Left cardiac atrium (tissue), 4 donors: Measurements from ENCODE around the gene SCYL2. TPM values are rescaled to one million over a fixed set of nuclear protein-coding genes. Genes with fewer than 3 reads are reported as not detected.
A peak's percentile ranks its signal among the peaks of the same experiment; 100 is the strongest.
"Not testable (repeated sequence)": the region's sequence is repeated elsewhere in the genome, so short reads cannot be mapped to it uniquely, and the experiment has no call there.

ENCODE experiments used
- ATAC-seq, 2 donors: fragments of 200-7000 bp; cut with Tn5 transposase; one replicate each; pipeline ENCODE4 v1.9.1; 2020; ENCODE audit warnings: mild to moderate bottlenecking in 2 of 2, moderate library complexity in 2 of 2
- DNase-seq: peaks from one replicate; pipeline ENCODE4 v3.0.0-alpha.2; 2020
- intact Hi-C, 2 donors: fragments of 100-400 bp; cut with DNase I; formaldehyde crosslinking; loops; one replicate each; pipeline versions ENCODE4 v1.14.1 to v1.15.1; 2022 to 2023
- total RNA-seq, 2 donors: library from RNA; stranded (reverse); fragmentation: NEBNext Ultra II Directional; extraction: Animal tissue kit (Norgen Biotek cat#: 25700); gene quantifications; one replicate each; pipeline ENCODE4 v1.2.1, GENCODE V29; 2021
- donor health status: DM: no; HTN: yes; CAD: no.
- donor health status: DM: no; HTN: yes; CAD: no; lungs with severe emphysema.
- donor health status: DM: yes; HTN: yes; CAD: no.
- donor health status: Dilated cardiomyopathy.

Gene SCYL2
- total RNA-seq, 2 donors from 2014 or later: 25.4 to 30.3 TPM

DNA sequence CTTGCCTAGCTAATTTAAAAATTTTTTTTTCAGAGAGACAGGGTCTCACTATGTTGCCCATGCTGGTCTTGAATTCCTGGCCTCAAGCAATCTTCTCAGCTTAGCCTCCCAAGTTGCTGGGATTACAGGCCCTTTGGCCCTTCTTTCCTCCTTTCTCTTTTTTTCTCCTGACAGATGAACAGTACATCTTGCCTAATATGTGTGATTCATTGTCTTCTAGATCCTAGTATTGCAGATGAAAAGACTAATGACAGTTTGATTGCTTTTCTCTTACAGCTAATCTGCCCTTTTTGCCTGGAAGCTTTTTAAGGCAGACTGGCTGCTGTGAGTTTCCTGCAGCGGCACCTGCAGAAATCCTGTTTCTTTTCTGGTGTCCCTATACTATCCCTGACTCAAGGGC, 12.1 kb upstream of the SCYL2 start:
- ATAC-seq (no peak), DNase-seq (no peak)
- intact Hi-C loops: no loop called here

- intact Hi-C loops: no loop called here
- DNase-seq (no peak), ATAC-seq (no peak)
These were observed 8.8 kb upstream of the SCYL2 start for GRCh38 chr12:100258127-100258526.

DNA sequence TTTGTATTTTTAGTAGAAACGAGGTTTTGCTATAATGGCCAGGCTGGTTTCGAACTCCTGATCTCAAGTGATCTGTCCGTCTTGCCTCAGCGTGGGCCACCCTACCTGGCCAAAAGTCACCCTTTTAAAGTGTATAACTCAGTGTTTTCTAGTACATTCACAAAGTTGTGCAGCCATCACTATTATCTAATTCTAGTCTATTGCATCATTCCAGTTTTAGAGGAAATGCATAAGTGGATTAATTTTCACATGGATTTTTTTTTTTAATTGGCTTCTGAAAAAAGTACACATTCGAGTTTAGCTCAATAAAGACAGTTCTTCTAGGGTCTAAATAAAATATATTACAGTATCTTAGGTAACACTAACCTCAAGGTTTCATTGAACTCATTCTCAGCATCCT, 3.8 kb upstream of the SCYL2 start:
- ATAC-seq: no peak
- DNase-seq: no peak
- intact Hi-C loops: no loop called here

DNA sequence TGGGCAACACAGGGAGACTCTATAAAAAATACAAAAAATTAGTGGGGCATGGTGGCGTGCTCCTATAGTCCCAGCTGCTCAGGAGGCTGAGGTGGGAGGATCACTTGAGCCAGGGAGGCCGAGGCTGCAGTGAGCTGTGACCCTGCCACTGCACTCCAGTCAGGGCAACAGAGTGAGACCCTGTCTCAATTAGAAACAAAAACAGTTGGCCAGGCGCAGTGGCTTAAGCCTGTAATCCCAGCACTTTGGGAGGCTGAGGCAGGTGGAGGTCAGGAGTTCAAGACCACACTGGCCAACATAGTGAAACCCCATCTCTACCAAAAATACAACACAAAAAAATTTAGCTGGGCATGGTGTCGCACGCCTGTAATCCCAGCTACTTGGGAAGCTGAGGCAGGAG, 1.9 kb upstream of the SCYL2 start:
- ATAC-seq, DNase-seq, intact Hi-C loops: not testable (repeated sequence)

DNA sequence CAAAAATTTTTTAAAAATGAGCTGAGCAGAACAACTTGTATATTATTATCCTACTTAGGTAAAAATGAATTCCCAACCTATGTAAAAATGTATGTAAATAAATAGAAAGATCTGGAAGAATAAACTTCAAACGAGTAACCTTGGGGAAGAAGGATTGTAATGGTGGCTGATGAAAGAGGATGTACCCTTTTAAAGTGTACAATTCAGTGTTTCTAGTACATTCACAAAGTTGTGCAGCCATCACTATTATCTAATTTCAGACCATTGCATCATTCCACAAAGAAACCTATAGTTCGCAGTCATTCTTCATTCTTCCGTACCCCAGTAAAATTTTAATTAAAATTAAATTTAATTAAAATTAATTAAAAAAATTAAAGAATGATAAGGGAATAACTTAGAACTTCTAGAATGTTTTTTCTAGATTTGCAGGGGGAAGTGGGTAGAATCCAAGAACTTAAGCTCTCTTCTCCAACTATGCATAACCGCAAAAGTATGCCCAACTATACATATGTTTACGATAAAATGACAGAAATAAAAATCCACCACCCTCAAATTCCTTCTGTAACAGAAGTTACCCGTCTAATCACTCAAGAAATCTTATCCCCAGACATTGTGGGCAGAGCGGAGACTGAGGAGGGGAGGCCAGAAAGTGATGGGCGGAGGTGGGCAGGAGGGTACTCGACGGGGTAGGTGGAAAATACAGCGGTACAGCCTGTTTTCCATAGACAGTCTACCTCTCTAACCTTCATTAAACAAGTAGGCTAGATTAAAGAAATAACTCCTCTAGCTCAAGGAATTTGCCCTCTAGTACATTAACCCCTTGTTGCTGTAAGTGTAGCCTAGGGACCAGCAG, 1.0 kb upstream of the SCYL2 start:
- intact Hi-C loops: no loop called here
- DNase-seq: no peak
- no peak for ATAC-seq

- peak; percentile 81 to 90 for ATAC-seq
- peak; percentile 96 for DNase-seq
- intact Hi-C loops: no loop called here
These were observed 467 bp upstream of the SCYL2 start for GRCh38 chr12:100266585-100266834.

DNA sequence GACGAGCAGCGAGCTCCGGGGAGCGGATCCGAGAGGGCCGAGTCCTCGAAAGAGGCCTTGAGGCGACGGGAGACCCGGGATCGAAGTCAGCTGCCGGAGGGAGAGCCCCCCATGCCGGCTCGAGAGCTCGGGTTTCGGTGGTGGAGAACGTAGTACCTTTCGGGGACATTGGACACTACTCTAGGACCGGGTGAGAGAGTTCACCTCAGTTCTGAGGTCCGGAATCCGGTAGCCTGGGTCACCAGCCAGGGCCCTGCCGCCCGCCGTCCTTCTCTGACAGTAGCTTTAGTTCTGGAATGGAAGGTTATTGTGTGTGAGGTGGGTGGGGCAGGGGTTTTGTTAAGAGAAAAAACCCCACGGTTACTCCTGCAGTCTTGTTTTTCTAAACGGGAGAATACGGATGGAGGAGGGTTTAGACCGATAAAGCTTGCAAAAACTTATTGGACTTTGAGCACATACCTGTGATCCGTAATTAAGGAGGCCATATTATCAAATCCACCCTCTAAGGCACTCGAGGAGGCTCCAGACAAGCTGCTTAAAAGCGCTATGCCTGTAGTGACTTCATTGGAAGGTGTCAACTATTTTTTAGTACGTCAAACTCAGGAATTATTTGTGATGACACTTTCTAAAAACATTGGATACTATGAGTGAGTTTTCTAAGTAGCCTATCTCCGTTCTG, 765 bp downstream of the SCYL2 start:
- intact Hi-C loops: no loop called here
- ATAC-seq (peak; percentile 6 to 19), DNase-seq (peak; percentile 27)

DNA sequence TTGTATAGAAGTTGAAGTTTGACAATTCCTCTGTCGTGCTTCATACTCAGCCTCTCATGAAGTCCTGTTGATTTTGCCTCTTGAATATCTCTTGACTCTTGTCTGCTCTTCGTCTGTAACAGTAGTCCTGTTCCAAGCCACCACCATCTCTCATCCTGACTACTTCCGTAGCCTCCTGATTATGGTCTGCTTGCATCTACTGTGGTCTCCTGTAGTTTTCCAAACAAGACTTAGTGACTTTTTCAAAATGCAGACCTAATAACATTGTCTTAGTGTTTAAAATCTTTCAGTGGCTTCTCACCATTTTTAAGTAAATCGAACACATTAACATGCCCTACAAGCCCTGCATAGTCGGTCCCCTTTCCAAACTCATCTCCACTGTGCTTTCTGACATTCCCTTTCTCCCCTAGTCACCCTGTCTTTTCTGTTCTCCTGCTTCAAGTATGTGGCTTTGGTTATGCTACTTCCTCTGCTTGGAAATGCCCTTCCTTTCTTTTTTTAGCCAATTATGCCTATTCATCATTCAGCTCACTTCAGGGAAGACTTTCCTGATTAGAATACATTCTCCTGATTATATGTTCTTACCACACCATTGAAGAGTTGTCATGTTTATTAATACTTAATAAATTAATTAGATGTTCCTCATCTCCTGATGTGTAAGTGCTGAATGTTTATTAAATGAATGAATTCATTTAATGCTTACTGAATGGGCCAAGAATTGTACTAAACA, 2.0 kb downstream of the SCYL2 start:
- ATAC-seq: no peak
- DNase-seq: no peak
- intact Hi-C loops: no loop called here

- intact Hi-C loops: no loop called here
- ATAC-seq: no peak
- no peak for DNase-seq
These were observed 6.8 kb downstream of the SCYL2 start for GRCh38 chr12:100273782-100274181.

DNA sequence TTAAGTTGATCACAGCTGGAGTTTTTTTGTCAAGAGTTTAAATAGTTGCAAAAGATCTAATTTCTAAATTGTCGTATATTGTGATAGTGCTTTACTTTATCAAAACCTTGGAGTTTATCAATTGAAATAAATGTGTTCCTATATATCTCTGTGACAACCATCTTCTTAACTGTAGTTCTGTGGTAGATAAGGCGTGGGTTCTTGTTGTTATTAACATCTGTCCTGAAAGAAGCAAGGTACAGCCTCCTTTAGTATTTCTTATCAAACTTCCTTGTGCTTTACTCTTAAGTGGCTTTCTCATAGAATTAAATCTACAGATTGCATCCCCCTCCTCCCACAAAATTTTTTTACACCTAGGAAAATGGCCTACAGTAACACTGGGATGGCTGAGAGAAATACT, 7.3 kb downstream of the SCYL2 start:
- intact Hi-C loops: no loop called here
- no peak for ATAC-seq

GRCh38 chr12:100279159-100279558, 12.2 kb downstream of the SCYL2 start:
- DNase-seq (no peak), ATAC-seq (no peak)
- intact Hi-C loops: no loop called here

More for the DNA sequence above, 7.3 kb downstream of the SCYL2 start:
- DNase-seq: no peak

DNA sequence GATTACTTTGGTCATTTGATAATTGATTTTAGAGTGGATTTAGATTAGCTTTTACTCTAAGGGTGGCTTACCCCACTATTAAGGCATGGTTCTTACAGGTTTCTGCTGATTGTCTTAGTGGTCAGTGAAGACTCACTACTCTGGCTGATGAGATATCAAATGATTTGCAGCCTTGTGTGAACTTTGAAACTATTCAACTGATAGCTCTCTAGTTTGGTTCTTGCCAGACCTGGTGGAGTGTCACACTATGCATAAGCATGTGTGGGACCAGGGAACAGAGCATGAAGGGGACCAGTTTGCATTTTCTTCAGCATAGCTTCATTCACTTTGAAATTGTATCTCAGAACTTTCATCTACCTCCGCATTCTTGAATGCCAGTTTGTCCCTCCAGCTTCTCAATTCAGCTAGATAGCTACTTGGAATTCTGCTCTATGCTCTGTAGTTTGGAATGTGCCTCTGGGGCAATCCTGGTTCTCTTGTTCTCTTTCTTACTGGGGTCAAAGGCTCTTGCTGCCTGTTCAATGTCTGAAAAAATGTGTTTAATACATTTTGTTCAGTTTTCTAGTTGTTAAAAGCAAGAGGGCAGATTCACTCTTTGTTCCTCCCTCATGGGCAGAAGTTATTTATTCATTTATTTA, 12.7 kb downstream of the SCYL2 start:
- intact Hi-C loops: no loop called here
- DNase-seq: no peak
- ATAC-seq: no peak

DNA sequence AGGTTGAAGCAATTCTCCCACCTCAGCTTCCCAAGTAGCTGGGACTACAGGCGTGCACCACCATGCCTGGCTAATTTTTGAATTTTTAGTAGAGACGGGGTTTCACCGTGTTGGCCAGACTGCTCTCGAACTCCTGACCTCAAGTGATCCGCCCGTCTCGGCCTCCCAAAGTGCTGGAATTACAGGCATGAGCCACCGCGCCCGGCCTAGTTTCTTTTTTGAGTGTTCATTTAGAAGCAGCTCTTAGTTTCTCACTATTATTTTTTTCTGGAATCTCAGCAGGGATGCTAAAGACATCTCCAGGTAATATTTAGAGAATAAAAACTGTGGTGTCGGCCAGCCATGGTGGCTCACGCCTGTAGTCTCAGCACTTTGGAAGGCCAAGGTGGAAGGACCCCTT, 17.6 kb downstream of the SCYL2 start:
- ATAC-seq, DNase-seq, intact Hi-C loops: not testable (repeated sequence)

GRCh38 chr12:100289038-100289437, 22.1 kb downstream of the SCYL2 start:
- intact Hi-C loops: no loop called here
- DNase-seq (no peak), ATAC-seq (no peak)

- intact Hi-C loops: no loop called here
- ATAC-seq: no peak
- DNase-seq: no peak
These were observed 23.0 kb downstream of the SCYL2 start for GRCh38 chr12:100290016-100290415.

GRCh38 chr12:100293017-100293416, 26.0 kb downstream of the SCYL2 start:
- intact Hi-C loops: no loop called here
- DNase-seq: no peak
- ATAC-seq: no peak

DNA sequence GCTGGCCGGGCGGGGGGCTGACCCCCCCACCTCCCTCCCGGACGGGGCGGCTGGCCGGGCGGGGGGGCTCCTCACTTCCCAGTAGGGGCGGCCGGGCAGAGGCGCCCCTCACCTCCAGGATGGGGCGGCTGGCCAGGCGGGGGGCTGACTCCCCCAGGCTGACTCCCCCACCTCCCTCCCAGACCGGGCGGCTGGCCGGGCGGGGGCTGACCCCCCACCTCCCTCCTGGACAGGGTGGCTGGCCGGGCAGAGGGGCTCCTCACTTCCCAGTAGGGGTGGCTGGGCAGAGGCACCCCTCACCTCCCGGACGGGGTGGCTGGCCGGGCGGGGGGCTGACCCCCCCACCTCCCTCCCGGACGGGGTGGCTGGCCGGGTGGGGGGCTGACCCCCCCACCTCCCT, 27.4 kb downstream of the SCYL2 start:
- intact Hi-C loops, DNase-seq, ATAC-seq: not testable (repeated sequence)

DNA sequence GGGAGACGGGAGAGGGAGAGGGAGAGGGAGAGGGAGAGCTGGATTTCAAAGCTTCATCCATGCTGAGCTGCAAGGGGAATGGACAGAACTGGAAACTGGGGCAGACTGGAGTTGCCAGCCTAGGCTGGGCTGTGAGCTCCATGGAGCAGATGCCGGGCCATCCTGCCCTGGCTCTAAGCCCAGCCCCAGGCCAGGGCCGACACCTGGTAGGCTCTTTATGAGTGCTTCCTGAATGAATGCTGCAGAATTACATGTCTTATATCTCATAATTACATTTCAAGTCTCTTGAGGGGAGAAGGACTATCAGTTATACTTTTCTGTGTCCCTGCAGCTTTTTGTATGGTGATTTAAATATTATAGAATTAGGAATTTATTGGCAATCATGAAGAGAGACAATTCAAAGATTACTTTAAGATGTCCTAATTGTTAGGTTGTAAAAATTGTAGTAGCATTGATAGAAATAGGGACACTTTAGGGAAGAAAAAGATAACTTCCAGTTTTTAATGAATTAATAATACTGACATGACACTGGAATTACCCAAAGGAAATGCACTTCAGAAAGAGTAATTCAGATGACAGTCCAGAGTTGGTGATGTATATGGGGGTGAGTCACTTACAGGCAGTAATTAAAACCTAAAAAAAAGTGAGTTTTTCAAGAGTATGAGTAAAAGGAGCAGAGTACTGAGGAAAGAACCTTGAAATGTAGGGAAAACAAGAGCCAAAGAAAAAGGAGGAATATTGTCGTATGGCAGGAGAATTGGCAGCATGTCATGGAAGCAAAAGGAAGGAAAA, 29.0 kb downstream of the SCYL2 start:
- no peak for ATAC-seq
- no peak for DNase-seq
- intact Hi-C loops: no loop called here

DNA sequence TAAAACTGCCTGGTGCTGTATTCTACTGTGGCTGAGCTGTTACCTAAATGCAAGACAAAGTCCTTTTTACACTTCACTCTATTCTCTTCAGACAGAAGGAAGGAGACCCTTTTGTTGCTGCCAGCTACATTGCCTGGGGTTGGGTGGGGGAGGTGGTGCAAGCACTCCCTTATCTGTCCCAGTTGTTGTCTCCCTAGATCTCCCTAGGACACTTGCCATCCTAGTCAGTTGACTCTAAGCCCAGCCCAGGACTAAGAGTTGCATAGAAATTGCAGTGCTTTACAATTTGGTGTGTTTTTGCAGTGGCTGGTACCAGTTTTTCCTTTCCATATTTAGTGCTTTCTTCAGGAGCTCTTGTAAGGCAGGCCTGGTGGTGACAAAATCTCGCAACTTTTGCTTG, 35.1 kb downstream of the SCYL2 start:
- intact Hi-C loops: no loop called here
- no peak for ATAC-seq
- no peak for DNase-seq
